GM21737 (cell line): ENCODE data around the gene NEK2.
"Not testable (repeated sequence)": the region's sequence is repeated elsewhere in the genome, so short reads cannot be mapped to it uniquely, and the experiment has no call there.

Source experiments
- ATAC-seq: cut with Tn5 transposase; IDR thresholded peaks from one replicate; pipeline ENCODE4 v1.9.1; 2021; ENCODE audit warnings: mild to moderate bottlenecking, moderate library complexity; ENCODE audit not compliant: unreplicated experiment

Gene NEK2

DNA sequence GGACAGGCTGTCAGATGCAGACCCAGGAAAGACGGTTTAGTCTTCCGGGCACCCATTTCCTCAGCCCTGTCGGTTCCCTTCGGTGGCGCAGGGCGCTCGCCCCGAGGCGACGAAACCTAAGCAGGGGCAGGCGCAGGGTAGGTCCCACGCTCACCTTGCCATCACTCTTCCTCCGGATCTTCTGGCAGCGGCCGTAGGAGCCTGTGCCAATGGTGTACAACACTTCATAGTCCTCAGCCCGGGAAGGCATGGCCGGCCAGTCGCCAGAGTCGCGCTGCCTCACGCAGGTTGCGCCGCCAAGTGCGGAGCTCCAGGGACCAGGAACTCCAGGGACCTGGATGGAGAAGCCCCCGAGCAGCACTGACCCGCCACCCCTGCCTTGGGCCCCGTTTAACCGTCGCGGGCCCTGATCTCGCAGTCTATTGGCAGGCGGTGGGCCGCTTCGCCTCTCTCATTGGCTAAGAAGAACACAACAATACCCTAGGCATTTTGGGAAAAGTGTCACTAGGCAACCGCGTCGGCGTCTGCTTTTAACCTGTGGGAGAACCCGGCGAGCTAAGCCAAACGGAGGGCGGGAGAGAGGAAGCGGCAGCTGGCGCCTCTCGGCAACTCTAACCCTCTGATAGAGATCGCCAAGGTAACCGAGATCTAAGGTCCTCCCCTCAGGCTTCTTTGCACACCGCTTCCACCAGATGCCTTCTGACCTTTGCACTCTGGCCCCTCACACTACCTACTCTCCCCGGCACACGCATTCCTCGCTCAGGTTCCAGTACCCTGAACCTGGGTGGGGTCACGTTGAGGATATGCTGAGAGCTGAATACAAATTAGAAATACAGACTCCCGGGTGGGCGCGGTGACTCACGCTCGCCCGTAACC is at the start of gene NEK2:
Gene NEK2, minus strand, starts transcription at position 392 of the 876 bp plus-strand sequence. Its CDS starts 142 bp downstream, at position 250.
- ATAC-seq, result peak; percentile 94

DNA sequence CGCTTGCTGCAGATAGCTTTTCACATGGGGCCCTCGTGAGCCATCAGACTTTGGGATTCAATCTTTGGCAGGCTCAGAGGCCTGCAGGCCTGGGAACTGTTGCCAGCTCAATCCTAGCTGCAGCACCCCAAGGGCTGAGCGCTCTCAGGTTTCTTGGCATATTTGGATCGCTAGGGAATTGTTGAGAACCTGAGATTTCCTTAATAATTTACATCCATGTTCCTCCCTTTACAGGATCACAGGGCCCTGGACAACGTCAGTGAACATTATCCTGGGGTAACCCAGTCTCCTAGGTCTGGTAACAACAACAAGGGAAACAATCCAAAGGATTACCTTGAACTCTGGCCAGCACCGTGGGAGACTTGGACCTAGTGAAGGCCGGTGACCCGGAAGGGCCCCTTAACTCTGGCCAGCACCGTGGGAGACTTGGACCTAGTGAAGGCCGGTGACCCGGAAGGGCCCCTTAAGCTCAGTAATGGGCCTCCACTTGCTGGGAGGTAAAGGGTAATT is 49.3 kb upstream of the NEK2 start:
- no peak for ATAC-seq

DNA sequence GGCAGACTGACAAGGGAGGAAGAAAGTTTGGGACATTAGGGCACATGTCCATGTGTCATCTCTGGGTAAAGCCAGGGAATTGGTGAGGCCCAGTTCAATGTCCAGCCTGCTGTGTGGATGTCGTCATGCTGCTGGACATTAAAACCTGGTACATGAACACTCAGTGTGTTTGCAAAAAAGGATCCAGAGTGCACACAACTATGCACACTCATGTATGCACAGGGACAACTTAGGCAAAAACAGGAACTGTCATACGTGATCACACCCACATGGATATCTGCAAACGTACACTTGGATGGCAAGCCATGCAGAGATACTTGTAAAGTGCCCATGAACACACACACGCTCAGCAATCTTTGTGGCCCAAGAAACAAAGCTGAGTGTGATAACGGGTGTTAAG is 47.9 kb upstream of the NEK2 start:
- ATAC-seq, result no peak

DNA sequence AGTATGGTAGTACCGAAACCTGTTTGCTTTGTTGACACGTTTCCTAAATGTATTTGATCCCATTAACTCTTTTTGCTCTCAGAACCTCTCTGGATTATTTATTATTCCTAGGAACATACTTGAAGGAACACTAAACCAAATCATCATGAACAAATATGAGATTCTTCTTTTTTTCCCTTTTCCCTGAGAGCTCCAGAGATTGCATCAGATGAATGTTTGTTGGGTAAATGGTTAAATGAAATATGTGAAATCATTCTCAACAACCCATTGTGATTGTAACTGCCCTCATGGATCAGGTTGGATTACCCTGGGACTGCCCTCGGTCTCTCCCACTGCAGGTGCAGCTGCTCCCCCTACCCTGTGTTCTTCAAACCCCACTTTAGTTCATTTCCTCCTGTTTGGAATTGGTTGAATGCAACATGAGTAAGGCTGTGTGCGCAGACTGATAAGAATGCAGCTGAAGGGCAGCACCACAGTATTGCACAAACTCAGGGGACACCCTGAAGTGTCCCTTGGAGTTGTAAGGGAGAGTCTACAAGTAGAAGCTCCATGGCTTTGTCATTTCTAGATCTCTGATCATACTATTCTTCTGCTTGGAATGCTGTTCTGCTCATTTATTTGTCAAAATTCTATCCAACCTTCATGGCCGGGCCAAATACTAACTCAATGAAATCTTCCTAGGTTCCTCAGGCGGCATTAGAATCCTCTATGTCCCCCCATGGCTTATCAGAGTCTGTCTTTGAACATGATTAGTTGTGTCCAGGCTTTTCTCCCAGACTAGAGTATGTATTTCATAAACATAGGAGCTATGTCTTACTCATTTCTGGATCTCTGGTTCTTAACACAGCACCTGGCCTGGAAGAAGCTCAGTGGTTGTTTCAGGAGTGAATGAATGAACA is 47.1 kb upstream of the NEK2 start:
- no peak for ATAC-seq

DNA sequence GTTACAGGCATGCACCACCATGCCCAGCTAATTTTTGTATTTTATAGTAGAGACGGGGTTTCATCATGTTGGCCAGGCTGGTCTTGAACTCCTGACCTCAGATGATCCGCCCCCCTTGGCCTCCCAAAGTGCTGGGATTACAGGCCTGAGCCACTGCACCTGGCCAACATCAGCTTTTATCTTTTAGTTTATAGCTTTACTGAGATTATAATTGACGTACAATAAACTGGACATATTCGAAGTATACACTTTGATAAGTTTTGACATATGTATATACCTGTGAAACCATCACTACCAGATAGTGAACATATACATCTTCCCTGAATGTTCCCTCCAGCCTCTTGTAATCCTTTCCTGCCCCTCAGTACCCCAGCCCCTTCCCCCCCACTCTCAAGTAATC is 41.1 kb upstream of the NEK2 start:
- not testable (repeated sequence) for ATAC-seq

DNA sequence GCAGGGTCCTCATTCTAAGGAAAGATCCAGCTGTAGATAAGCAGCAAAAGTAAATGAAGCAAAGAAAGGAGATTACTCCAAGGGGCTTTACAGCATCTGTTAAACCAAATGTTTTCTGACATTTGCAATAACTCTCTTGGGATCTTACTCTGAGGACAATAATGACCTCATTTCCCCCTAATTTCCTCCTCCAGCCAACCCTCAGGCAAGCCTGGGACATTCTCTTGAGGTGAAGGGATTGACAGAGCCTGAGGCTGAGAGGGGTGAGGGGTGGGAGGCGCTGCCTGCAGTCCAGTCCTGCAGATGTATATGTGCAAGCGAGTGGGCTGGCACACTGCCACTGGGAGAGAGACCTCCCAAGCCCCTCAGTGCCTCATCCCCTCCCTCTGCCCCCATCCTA is 40.5 kb upstream of the NEK2 start:
- no peak for ATAC-seq

- ATAC-seq, result no peak
Observed at GRCh38 chr1:211714154-211714553, 38.7 kb upstream of the NEK2 start.

GRCh38 chr1:211713231-211713630 is 37.8 kb upstream of the NEK2 start:
- no peak for ATAC-seq

- no peak for ATAC-seq
Observed at GRCh38 chr1:211711315-211711705, 35.9 kb upstream of the NEK2 start.

GRCh38 chr1:211710566-211711314 is 35.3 kb upstream of the NEK2 start:
- ATAC-seq, result no peak

- ATAC-seq, result no peak
Observed at GRCh38 chr1:211708926-211709325, 33.5 kb upstream of the NEK2 start.

DNA sequence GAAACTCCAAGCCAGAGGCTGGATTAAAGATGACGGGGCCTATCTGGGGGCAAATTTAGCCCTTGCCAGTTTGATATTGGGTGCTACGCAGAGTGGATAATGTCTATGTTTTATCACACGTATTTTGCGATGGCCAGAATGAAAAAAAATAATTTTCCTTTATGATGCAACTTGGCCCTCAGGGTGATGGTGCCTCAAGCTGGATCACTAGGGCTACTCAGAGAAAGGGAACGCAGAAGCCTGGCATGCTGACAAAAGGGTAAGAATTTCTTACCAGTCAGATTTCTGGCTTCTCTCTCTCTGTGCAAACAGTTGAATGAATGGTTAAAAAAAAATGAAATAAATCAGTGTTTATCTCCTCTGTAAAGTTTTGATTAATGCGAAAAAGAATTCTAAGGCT is 32.6 kb upstream of the NEK2 start:
- no peak for ATAC-seq

GRCh38 chr1:211705467-211706091 is 30.2 kb upstream of the NEK2 start:
- no peak for ATAC-seq

DNA sequence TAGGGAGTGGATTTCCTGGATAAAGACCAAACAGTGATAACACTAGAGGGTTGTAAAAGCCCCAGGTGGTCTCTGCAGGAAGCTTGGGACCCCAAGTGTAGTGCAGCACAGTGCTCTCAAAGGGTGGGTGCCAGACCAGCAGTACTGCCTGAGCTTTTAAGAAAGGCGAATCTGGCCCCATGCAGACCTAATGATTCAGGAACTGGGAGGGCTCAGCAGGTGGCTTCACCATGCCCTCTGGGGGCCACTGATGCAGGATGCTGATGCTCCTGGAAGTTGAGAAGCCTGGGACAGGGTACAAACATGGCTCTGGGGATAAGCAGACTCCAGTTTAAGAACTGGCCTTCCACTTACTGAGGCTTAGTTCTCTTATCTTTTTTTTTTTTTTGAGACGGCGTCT is 29.1 kb upstream of the NEK2 start:
- no peak for ATAC-seq

- ATAC-seq, result no peak
Observed at GRCh38 chr1:211703812-211704537, 28.6 kb upstream of the NEK2 start.

- no peak for ATAC-seq
Observed at GRCh38 chr1:211701733-211702132, 26.3 kb upstream of the NEK2 start.

- ATAC-seq, result no peak
Observed at GRCh38 chr1:211699059-211699458, 23.6 kb upstream of the NEK2 start.

- peak; percentile 48 for ATAC-seq
Observed at GRCh38 chr1:211698161-211699026, 23.0 kb upstream of the NEK2 start.

DNA sequence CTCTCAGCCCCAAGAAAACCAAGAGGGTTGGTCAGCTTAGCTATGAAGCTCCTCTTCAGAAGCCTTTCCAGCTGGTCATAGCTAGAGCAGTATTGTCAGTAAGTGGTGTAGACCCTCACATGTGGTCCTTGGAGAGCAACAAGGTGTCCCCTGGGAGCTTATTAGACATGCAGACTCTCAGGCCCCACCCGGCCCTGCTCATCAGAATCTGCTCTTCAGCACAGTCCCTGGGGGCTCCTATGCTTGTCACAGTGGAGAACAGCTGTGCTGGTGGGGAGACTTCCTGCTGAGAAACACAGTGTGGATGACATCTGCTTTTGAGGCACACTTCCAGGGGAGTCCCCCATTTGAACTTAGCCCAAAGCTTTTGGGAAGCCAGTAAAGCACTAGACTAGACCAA is 21.9 kb upstream of the NEK2 start:
- peak; percentile 81 for ATAC-seq
